Measurements from ENCODE around the gene DIO3.

DNA sequence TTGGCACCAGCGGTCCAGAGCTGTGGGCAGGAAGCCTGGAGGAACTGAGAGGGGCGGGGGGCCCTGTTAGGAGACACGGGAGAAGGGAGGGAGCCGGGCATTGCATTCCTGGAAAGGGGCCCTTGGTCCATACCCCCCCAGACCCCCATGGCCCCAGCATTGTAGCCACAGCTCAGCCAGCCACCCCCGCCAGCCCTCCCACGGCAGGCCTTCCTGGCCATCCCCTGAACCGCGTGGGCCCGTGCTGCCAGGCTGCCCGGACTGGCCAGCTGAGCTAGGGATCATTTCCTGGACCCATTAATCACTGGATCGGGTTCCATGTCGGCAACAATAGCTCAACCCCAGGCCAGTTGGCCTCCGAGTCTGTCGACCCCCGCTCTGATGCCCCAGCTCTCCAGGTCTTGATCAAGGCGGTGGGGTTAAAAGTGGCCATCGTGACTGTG is 39.8 kb upstream of the DIO3 start:
- TF ChIP-seq, protein P1, sequence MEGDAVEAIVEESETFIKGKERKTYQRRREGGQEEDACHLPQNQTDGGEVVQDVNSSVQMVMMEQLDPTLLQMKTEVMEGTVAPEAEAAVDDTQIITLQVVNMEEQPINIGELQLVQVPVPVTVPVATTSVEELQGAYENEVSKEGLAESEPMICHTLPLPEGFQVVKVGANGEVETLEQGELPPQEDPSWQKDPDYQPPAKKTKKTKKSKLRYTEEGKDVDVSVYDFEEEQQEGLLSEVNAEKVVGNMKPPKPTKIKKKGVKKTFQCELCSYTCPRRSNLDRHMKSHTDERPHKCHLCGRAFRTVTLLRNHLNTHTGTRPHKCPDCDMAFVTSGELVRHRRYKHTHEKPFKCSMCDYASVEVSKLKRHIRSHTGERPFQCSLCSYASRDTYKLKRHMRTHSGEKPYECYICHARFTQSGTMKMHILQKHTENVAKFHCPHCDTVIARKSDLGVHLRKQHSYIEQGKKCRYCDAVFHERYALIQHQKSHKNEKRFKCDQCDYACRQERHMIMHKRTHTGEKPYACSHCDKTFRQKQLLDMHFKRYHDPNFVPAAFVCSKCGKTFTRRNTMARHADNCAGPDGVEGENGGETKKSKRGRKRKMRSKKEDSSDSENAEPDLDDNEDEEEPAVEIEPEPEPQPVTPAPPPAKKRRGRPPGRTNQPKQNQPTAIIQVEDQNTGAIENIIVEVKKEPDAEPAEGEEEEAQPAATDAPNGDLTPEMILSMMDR (IDR thresholded peaks at IDR 0.05; ENCODE audit: poor library complexity), result no peak
- no peak for TF ChIP-seq EZH2 (IDR thresholded peaks at IDR 0.05; ENCODE audit: borderline replicate concordance)
- TF ChIP-seq EZH2phosphoT487 (IDR thresholded peaks at IDR 0.05; ENCODE audit: low read depth, severe bottlenecking, unreplicated experiment), result no peak
